Upper lobe of right lung (tissue), 1 donor: ENCODE measurements around the gene SPINK13. TPM values are rescaled to one million over a fixed set of nuclear protein-coding genes. Genes with fewer than 3 reads are reported as not detected.
"Not testable (repeated sequence)": the region's sequence is repeated elsewhere in the genome, so short reads cannot be mapped to it uniquely, and the experiment has no call there.

ENCODE experiments used
- ATAC-seq: fragments of 200-7000 bp; cut with Tn5 transposase; one replicate; pipeline ENCODE4 v1.9.1; 2020; ENCODE audit warnings: mild to moderate bottlenecking, moderate library complexity
- DNase-seq: peaks from one replicate; pipeline ENCODE4 v3.0.0-alpha.2; 2020
- H3K27ac ChIP-seq: fragments of 200-600 bp; one replicate; pipeline ENCODE4 v1.8.0; 2022
- H3K27me3 ChIP-seq: fragments of 200-600 bp; one replicate; pipeline ENCODE4 v1.8.0; 2022; ENCODE audit warnings: mild to moderate bottlenecking
- H3K36me3 ChIP-seq: fragments of 200-600 bp; one replicate; pipeline ENCODE4 v1.8.0; 2022
- H3K4me1 ChIP-seq: fragments of 200-600 bp; one replicate; pipeline ENCODE4 v1.8.0; 2022
- H3K4me3 ChIP-seq: fragments of 200-600 bp; one replicate; pipeline ENCODE4 v1.8.0; 2022; ENCODE audit warnings: mild to moderate bottlenecking
- H3K9me3 ChIP-seq: fragments of 200-600 bp; one replicate; pipeline ENCODE4 v1.8.0; 2022
- intact Hi-C: fragments of 100-400 bp; cut with DNase I; formaldehyde crosslinking; loops from one replicate; pipeline ENCODE4 v1.11.0; 2022
- total RNA-seq: library from RNA; stranded (reverse); fragmentation: NEBNext Ultra II Directional; extraction: Animal tissue kit (Norgen Biotek cat#: 25700); gene quantifications from one replicate; pipeline ENCODE4 v1.2.1, GENCODE V29; 2021
- TF ChIP-seq, protein P1 (sequence below): fragments of 200-600 bp; IDR thresholded peaks from one replicate; pipeline ENCODE4 v1.8.0; 2022; ENCODE audit warnings: antibody characterized with exemption
- donor health status: DM: no; HTN: yes; CAD: no; lungs with severe emphysema.

The SPINK13 gene
- total RNA-seq, 1 donor from 2014 or later: not detected

DNA sequence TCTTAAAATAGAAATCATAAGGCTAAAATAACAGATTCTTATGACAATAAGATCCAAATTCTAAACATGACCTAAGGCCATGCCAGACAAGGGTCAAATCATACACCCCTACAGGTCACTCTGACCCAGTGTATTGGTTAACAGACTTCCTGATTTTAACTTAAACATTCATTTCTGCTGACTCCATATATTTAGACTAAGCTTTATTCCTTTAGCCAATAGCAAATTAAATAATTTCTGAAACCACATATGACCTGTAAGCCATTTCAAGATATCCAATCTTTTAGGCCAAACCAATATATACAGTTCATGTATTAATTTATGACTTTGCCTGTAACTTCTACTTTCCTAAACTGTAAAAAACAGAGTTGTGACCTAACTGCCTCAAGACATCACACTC is 7.4 kb upstream of the SPINK13 start:
- H3K27ac ChIP-seq: no peak overlapping the region
- H3K4me3 ChIP-seq: no peak overlapping the region
- no peaks in the 10 kb centered on the region for H3K4me1 ChIP-seq
- DNase-seq (no peak), ATAC-seq (no peak)
- H3K27me3 ChIP-seq: no peaks in the 10 kb centered on the region
- no peaks in the 10 kb centered on the region for H3K36me3 ChIP-seq
- peaks cover 15% of the 10 kb centered on the region for H3K9me3 ChIP-seq
- TF ChIP-seq, protein P1, sequence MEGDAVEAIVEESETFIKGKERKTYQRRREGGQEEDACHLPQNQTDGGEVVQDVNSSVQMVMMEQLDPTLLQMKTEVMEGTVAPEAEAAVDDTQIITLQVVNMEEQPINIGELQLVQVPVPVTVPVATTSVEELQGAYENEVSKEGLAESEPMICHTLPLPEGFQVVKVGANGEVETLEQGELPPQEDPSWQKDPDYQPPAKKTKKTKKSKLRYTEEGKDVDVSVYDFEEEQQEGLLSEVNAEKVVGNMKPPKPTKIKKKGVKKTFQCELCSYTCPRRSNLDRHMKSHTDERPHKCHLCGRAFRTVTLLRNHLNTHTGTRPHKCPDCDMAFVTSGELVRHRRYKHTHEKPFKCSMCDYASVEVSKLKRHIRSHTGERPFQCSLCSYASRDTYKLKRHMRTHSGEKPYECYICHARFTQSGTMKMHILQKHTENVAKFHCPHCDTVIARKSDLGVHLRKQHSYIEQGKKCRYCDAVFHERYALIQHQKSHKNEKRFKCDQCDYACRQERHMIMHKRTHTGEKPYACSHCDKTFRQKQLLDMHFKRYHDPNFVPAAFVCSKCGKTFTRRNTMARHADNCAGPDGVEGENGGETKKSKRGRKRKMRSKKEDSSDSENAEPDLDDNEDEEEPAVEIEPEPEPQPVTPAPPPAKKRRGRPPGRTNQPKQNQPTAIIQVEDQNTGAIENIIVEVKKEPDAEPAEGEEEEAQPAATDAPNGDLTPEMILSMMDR: no peak
- intact Hi-C loops: no loop called here

DNA sequence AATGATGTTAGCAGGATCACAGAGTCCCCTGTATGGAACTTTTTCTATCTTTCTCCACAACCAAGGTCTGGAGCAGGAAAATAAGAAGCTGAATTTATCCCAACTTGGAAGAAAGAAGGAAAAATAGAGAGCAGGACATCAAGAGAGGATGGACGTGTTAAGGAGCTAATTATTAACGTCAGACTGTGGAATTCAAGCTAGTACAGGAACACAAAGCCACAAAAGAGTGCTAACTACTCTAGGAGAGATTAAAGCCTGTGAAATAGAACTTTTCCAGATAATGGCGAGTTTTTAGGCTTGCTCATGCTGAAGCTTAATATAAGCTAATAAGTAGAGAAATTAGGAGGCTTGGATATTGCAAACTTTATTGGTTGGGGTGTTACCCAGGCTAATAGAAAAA is 632 bp upstream of the SPINK13 start:
- H3K4me1 ChIP-seq: no peaks in the 10 kb centered on the region
- H3K27me3 ChIP-seq: no peaks in the 10 kb centered on the region
- H3K36me3 ChIP-seq: no peaks in the 10 kb centered on the region
- DNase-seq: no peak
- TF ChIP-seq, protein P1: no peak
- H3K27ac ChIP-seq: no peak overlapping the region
- intact Hi-C loops: no loop called here
- H3K4me3 ChIP-seq: no peak overlapping the region
- no peaks in the 10 kb centered on the region for H3K9me3 ChIP-seq
- no peak for ATAC-seq

DNA sequence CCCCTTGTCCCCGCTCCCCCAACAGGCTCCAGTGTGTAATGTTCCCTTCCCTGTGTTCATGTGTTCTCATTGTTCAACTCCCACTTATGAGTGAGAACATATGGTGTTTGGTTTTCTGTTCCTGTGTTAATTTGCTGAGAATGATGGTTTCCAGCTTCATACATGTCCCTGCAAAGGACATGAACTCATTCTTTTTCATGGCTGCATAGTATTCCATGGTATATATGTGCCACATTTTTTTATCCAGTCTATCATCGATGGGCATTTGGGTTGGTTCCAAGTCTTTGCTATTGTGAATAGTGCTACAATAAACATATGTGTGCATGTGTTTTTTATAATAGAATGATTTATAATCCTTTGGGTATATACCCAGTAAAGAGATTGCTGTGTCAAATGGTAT is 6.5 kb downstream of the SPINK13 start:
- H3K27ac ChIP-seq, H3K4me3 ChIP-seq, DNase-seq, H3K27me3 ChIP-seq, intact Hi-C loops, H3K4me1 ChIP-seq, ATAC-seq, H3K36me3 ChIP-seq: not testable (repeated sequence)
- H3K9me3 ChIP-seq: peaks cover 18% of the 10 kb centered on the region

DNA sequence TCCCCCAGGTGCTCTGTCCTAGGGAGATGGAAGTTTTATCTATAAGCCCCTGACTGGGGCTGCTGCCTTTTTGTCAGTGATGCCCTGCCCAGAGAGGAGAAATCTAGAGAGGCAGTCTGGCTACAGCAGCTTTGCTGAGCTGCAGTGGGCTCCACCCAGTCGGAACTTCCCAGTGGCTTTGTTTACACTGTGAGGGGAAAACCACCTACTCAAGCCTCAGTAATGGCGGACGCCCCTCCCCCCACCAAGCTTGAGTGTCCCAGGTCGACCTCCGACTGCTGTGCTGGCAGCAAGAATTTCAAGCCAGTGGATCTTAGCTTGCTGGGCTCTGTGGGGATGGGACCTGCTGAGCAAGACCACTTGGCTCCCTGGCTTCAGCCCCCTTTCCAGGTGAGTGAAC is 12.3 kb downstream of the SPINK13 start:
- H3K4me1 ChIP-seq, H3K4me3 ChIP-seq, ATAC-seq, H3K27ac ChIP-seq, H3K36me3 ChIP-seq, intact Hi-C loops, H3K27me3 ChIP-seq: not testable (repeated sequence)
- peaks cover 12% of the 10 kb centered on the region for H3K9me3 ChIP-seq
- DNase-seq: peak; percentile 56

DNA sequence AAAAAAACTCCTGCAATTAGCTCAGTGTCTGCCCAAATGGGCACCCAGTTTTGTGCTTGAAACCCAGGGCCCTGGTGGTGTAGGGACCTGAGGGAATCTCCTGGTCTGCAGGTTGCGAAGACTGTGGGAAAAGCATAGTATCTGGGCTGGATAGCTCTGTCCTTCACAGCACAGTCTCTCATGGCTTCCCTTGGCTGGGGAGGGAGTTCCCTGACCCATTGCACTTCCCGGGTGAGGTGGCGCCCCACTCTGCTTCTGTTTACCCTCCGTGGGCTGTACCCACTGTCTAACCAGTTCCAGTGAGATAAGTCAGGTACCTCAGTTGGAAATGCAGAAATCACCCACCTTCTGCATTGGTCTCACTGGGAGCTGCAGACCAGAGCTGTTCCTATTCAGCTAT is 12.7 kb downstream of the SPINK13 start:
- ATAC-seq, H3K27me3 ChIP-seq, intact Hi-C loops, H3K4me3 ChIP-seq, H3K36me3 ChIP-seq, H3K9me3 ChIP-seq, H3K4me1 ChIP-seq, DNase-seq, H3K27ac ChIP-seq: not testable (repeated sequence)

DNA sequence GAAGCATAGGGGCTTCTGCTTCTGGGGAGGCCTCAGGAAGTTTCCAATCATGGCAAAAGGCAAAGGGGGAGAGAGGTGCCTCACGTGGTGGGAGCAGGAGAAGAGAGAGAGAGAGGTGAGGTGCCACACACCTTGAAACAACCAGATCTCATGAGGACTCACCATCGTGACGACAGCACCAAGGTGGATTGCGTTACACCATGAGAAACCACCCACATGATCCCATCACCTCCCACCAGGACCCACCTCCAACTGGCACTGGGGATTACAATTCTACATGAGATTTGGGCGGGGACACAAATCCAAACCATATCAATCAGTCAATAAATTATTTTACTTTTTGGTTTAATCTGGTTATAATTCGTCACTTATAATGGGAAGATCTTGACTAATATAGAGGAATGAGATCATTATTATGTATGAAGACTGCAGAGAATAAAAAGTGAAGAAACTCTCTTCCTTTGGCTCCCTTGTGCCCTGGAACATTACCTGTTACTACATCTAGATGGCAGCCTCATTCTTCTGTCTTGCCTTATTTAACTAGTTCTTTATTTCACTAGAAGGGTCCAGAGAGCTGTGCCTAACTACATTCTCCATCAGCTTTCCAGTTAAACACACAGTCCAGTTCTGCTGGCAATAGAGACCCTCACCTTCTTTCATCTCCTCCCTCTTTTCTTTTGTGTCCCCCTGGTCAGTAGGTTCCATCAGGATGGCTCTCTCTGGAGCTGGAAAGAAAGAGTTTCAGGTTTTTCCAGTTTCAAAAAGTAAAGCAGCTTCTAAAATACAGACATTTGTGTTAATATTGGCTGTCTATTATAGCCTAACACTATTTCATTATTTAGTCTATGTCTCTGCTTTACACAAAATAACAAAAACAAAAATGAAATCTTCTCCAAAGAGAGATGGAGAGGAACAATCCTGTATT is 21.9 kb downstream of the SPINK13 start:
- Histone ChIP-seq H3K4me1 (no peaks in the 10 kb centered on the region), H3K27me3 (no peaks in the 10 kb centered on the region), H3K36me3 (no peaks in the 10 kb centered on the region), H3K9me3 (no peaks in the 10 kb centered on the region), H3K27ac (no peak overlapping the region), H3K4me3 (no peak overlapping the region)
- DNase-seq (no peak), ATAC-seq (peak; percentile 57)
- intact Hi-C loops: no loop called here
- TF ChIP-seq, protein P1: peak; percentile 40

DNA sequence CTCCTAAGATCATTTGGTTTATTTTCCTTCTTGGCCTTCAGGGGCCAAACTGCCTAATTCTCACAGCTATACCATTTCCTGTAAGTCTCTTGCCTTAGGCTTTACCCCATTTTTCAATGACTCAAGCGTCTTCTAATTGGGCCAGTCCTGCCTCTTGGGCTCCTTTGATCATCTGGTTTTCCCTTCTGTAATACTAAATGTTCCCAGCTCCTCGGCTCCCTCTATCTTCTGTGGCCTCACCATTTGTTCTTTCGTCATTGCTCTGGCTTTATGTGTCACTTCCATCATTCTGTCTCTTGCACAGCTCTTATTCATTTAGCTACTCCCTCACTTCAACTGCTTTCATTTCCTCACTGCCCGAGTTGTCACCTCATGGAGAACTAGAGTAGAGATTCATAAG is 29.1 kb downstream of the SPINK13 start:
- ATAC-seq (no peak), DNase-seq (no peak)
- Histone ChIP-seq H3K27me3 (no peaks in the 10 kb centered on the region), H3K9me3 (no peaks in the 10 kb centered on the region), H3K4me3 (no peak overlapping the region), H3K4me1 (no peaks in the 10 kb centered on the region), H3K27ac (no peak overlapping the region), H3K36me3 (no peaks in the 10 kb centered on the region)
- TF ChIP-seq, protein P1: no peak
- intact Hi-C loops: no loop called here
